Femur (tissue), 1 donor: ENCODE results near the gene SLC25A21.
"Not testable (repeated sequence)": the region's sequence is repeated elsewhere in the genome, so short reads cannot be mapped to it uniquely, and the experiment has no call there.

Experiments used
- DNase-seq: peaks from one replicate; pipeline ENCODE4 v3.0.0-alpha.2; 2017

The SLC25A21 gene

GRCh38 chr14:37083599-37083998 lies 88.8 kb downstream of the SLC25A21 start:
- DNase-seq: no peak

- no peak for DNase-seq
Observed at GRCh38 chr14:37082449-37082848, 90.0 kb downstream of the SLC25A21 start.

- DNase-seq: no peak
Observed at GRCh38 chr14:37081856-37082255, 90.5 kb downstream of the SLC25A21 start.

GRCh38 chr14:37081218-37081617 lies 91.2 kb downstream of the SLC25A21 start:
- no peak for DNase-seq

- DNase-seq: no peak
Observed at GRCh38 chr14:37078131-37078530, 94.3 kb downstream of the SLC25A21 start.

GRCh38 chr14:37074320-37074719 lies 98.1 kb downstream of the SLC25A21 start:
- not testable (repeated sequence) for DNase-seq

GRCh38 chr14:37063467-37064240 lies 108.8 kb downstream of the SLC25A21 start:
- no peak for DNase-seq

- no peak for DNase-seq
Observed at GRCh38 chr14:37062191-37062803, 110.1 kb downstream of the SLC25A21 start.

- DNase-seq: no peak
Observed at GRCh38 chr14:37061697-37062096, 110.7 kb downstream of the SLC25A21 start.

- DNase-seq: no peak
Observed at GRCh38 chr14:37060496-37061260, 111.7 kb downstream of the SLC25A21 start.

GRCh38 chr14:37057776-37058175 lies 114.6 kb downstream of the SLC25A21 start:
- no peak for DNase-seq

GRCh38 chr14:37056473-37056872 lies 115.9 kb downstream of the SLC25A21 start:
- DNase-seq: no peak

- no peak for DNase-seq
Observed at GRCh38 chr14:37054869-37055268, 117.5 kb downstream of the SLC25A21 start.

GRCh38 chr14:37054144-37054543 lies 118.3 kb downstream of the SLC25A21 start:
- DNase-seq: no peak

- no peak for DNase-seq
Observed at GRCh38 chr14:37051680-37052079, 120.7 kb downstream of the SLC25A21 start.

GRCh38 chr14:37051153-37051552 lies 121.3 kb downstream of the SLC25A21 start:
- DNase-seq: no peak

GRCh38 chr14:37048666-37049071 lies 123.7 kb downstream of the SLC25A21 start:
- DNase-seq: no peak

- DNase-seq: no peak
Observed at GRCh38 chr14:37047996-37048395, 124.4 kb downstream of the SLC25A21 start.

- DNase-seq: no peak
Observed at GRCh38 chr14:37047226-37047625, 125.2 kb downstream of the SLC25A21 start.

- DNase-seq: no peak
Observed at GRCh38 chr14:37046815-37047214, 125.6 kb downstream of the SLC25A21 start.

- DNase-seq: no peak
Observed at GRCh38 chr14:37045340-37046061, 126.9 kb downstream of the SLC25A21 start.

GRCh38 chr14:37037636-37038387 lies 134.6 kb downstream of the SLC25A21 start:
- no peak for DNase-seq
